Daoy (cell line): ENCODE data around the gene MGME1. TPM values are rescaled to one million over a fixed set of nuclear protein-coding genes. Genes with fewer than 3 reads are reported as not detected.

ENCODE experiments used
- DNase-seq: peaks from one replicate; pipeline ENCODE4 v3.0.0-alpha.2; 2015; ENCODE audit warnings: low read depth
- total RNA-seq: library from RNA; depleted of rRNA; stranded (reverse); fragments of >200 nt; shearing (Covaris generic); gene quantifications from 2 replicates; pipeline ENCODE4 v1.2.3, GENCODE V29; 2014; rRNA removed

MGME1 gene, protein sequence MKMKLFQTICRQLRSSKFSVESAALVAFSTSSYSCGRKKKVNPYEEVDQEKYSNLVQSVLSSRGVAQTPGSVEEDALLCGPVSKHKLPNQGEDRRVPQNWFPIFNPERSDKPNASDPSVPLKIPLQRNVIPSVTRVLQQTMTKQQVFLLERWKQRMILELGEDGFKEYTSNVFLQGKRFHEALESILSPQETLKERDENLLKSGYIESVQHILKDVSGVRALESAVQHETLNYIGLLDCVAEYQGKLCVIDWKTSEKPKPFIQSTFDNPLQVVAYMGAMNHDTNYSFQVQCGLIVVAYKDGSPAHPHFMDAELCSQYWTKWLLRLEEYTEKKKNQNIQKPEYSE
- 8.3 and 12.1 TPM in 2 replicates for total RNA-seq

GRCh38 chr20:17968366-17969277 is at the start of gene MGME1, which contains the start of gene SNX5:
MGME1 (plus strand) TSS chr20:17969018; CDS start chr20:17969860, 842 bp downstream.
SNX5 (minus strand) TSS chr20:17968794; CDS start chr20:17968425, 369 bp downstream.
- peak; percentile 99 for DNase-seq

DNA sequence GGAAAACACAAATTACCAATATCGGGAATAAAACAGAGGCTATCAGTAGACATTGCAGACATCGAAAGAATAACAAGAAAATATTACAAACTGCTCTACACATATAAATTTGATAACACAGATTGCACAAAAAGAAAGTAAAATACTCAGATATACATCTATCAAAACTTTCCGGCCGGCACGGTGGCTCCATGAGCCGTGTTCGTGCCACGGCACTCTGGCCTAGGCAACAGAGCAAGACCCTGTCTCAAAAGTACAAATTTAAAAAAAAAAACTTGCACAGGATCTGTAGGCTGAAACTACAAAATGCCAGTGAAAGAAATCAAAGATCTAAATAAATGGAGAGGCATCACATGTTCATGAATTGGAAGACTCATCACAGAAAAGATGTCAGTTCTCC is 49.7 kb upstream of the MGME1 start:
- DNase-seq = no peak

- no peak for DNase-seq
These were observed 47.0 kb upstream of the MGME1 start for GRCh38 chr20:17921774-17922173.

GRCh38 chr20:17925141-17925939 is 43.5 kb upstream of the MGME1 start:
- DNase-seq = no peak

GRCh38 chr20:17925940-17926300 is 42.9 kb upstream of the MGME1 start:
- no peak for DNase-seq

DNA sequence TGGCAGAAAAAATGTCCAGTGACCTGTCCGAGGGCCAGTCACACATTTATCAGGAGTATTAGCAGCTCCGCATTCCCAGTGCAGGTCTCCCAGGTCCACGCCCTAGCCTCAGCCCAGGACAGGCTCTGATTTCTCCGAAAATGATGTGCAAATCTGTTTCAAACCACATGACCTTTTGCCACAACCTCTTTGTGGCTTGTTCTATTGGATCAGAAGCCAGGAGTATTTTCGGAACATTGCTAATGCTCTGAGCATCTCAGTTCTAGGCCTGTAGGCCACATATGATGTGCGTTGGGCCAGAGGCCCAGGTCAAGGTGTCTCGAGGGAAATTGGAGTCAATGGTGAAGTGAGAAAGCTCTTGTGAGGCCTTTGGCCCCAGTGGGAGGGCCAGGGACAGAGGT is 40.6 kb upstream of the MGME1 start:
- DNase-seq = no peak

GRCh38 chr20:17928633-17929311 is 40.0 kb upstream of the MGME1 start:
- DNase-seq = no peak

- DNase-seq = no peak
These were observed 37.3 kb upstream of the MGME1 start for GRCh38 chr20:17931513-17931912.

GRCh38 chr20:17932396-17932795 is 36.4 kb upstream of the MGME1 start:
- DNase-seq = no peak

- no peak for DNase-seq
These were observed 35.7 kb upstream of the MGME1 start for GRCh38 chr20:17933121-17933520.

DNA sequence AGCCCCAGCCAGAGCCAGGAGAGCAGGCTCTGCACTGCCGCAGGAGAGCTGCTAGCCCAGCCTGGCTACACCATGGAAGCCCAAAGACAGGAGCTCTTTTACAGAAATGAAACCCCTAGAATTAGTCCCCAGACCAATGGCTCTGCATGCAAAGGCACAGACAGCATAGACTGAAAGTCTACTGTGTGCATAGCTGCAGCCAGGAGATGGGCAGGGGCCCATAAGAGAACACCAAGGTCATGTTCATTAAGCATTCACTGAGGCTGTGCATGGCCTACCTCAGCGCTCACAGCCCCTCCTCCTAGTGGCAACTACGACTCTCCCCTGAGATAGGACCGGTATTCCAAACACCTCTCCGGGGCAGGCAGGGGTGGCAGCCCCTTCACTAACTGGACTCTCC is 35.1 kb upstream of the MGME1 start:
- no peak for DNase-seq

DNA sequence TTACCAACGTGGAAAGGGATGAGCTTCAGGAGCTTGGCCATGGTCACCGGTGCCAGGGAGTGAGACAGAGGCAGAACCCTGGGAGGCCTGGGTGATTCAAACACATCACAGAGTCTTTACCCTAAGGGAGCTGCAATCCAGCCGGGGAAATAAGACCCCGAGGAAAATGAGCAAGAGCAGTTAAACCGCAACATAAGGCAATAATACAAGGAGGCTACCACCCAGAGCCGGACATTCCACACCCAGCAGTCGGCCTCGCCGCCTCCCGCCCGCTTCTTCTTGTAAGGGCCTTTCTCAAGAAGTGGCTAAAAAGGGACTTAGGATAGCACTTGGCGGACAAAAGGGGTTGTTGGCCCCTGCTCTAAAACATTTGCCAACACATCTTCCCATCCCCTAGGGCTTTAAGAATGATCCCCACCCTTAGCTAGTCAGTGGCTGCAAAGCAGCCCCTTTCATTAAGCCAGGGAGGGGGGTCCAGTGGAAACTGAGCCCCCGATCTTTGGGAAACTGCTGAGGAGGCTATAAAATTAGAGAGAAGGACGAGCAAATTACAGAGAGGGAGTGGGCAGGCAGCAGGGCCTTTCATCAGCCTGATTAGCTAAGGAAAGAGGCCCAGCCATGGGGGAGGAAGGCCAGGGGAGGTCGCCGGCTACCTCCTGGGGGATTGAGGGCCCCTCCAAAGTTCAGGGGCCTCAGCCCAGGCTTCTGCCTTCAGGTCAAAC is 34.5 kb upstream of the MGME1 start:
- peak; percentile 86 for DNase-seq

- DNase-seq = no peak
These were observed 33.6 kb upstream of the MGME1 start for GRCh38 chr20:17935186-17935585.

- no peak for DNase-seq
These were observed 33.1 kb upstream of the MGME1 start for GRCh38 chr20:17935761-17936160.

DNA sequence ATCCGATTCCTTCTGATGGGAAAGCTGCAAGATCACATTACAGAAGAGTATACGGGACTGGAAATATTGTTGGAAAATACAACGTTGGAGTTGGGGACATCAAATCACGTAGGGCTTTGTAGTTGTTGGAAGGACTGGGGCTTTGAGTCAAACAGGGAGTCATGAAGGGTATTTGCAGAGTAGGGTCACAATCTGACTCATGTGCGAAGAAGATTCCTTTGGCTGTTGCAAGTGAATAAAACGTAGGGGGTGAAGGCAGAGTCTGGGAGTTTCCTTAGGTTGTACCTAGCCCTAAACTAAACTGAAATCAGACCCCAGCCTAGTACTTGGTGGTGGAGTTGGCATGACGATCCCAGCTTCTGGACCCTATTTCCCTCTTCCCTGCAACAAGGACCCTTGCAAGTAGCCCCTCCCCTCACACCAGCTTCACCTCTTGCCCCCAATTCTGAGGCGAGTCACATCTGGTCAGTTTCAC is 32.5 kb upstream of the MGME1 start:
- peak; percentile 27 for DNase-seq

DNA sequence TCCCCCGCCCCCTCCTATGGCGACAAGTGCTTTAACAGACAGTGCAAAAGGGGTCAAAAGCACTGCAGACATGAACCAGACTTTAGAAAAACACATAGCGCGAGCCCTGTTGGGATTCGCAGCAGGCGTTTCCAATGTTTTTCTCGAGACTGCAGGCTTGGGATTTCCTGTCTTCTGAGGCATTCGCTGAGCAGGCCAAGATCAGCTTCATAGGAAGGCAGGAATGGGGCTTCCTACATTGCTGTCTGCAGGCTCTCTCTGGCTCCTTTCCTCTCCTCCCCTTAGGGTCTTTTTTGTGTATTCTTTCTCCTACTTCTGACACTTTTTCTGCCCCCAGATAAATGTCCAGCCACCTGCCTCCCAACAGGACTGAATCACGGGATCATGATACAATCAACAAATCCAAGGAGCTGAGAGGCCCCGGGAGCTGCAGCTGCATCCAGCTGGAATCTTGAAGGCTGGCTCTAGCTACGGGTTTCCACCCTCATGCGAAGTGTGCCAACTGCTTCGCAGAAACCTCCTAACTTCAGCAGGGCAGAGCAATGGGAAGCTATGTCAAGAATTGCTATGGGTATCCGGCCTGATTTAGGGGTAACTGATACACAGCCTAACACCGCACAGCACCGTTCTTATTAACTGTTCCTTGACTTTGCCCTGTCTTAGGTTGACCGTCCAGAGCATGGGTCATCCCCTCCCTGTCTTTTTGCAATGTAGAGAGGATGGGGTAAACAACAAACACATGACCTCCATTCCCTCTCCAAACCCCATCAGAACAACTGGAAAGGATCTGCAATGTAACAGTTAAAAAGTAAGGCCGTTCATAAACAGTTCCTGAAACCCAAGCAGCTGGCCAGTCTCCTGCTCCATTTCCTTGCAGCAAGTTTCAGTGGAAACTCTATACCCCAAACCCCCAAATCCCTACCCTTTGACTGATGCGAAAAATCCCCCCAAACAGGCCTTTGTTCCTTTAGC is 31.8 kb upstream of the MGME1 start:
- DNase-seq = peak; percentile 33

DNA sequence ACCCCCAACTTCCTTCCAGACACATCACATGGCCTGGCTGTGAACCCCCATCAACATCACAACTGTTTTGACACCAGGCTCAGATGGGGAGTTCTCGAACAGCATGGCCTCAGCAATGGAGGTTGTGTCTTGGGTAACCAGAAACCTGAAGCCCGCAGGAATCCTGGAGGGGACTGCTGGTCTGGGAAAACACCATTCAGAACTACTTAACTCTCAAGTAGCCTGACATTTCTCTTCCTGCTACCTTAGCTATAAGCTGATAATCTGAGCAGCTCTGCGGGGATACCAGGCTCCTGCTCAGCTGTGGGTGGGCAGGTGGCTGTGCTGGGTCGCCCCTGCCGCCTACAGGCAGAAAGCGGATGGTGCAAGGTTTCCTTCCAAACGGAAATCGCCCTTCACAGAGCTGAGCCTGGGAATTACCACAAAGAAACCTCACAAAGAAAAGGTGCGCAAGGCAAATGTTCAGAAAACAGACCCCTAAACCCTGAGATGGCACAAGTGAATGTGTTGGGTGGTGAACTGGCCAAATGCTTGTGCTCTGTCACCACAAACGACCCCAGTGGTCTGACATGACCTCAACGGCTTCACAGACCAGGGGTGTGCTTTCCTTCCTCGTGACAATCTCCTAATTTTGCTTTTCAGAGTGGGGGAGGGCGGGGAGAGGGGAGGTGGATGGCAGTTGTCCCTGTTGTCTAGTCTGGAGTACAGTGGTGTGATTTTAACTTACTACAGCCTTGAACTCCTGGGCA is 29.8 kb upstream of the MGME1 start:
- peak; percentile 71 for DNase-seq

DNA sequence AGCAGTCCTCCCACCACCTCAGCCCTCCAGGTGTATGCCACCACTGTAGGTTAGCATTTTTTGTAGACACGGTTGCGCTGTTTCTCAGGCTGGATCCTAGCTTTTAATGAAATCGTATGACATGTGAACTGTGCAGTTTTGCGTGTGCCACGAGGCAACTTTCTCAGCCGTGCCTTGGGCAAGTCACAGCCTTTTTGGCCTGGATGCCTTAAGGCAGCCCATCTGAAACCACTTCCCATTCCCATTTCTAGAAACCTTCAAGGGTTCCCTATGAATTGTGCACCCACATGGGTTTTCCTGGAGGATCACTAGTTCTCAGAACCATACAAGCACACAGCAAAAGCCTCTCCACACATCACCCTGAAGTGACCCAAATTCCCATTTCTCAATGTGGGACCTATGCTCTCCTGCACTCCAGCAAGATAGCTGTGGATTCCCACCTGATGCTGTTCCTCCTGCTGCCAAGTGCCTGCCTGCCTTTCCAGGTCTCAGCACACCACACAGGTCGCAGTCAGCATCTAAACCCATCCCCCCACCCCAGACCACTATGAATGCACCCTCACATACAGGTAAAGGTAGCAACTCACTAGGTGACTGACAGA is 29.1 kb upstream of the MGME1 start:
- DNase-seq = no peak
